NCI-H774 (cell line): Measurements from ENCODE around the gene PYGO1.
"Not testable (repeated sequence)": the region's sequence is repeated elsewhere in the genome, so short reads cannot be mapped to it uniquely, and the experiment has no call there.

Experiments used
- DNase-seq: peaks from one replicate; lab custom pipeline; 2025; lab: John Stamatoyannopoulos, UW

PYGO1 gene

DNA sequence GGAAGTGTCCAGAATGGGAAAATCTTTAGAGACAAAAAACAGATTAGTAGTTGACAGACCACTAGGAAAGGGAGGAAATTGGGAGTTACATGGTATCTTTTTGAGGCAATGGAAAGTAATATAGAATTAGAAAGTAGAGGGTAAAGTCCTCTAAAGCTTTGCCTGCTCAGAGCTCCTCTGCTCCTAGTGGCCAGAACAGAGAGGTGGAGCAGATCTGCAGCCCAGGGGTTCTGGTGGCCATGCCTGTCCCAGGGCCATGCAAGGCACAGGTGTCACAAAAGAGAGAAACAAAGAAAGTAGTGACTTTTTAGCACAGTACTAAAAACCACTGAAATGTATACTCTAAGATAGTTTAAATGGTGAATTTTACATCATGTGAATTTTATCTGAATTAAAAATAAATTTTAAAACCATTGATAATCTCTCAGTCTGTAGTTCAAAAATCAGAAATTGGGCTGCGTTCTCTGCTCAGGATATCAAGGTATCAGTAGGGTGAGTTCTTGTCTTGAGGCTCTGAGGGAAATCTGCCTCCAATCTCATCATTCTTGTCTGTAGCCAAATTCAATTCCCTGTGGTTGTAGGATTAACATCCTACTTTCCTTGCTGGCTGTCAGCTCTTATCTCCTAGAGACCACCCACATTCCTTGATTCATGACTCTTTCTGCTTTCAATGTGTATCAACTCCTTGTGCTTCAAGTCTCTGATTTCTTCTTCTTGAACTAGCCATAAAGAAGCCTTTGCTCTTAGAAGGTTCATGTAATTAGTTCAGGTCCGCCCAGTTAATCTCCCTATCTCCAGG, 23.6 kb downstream of the PYGO1 start:
- DNase-seq: no peak

DNA sequence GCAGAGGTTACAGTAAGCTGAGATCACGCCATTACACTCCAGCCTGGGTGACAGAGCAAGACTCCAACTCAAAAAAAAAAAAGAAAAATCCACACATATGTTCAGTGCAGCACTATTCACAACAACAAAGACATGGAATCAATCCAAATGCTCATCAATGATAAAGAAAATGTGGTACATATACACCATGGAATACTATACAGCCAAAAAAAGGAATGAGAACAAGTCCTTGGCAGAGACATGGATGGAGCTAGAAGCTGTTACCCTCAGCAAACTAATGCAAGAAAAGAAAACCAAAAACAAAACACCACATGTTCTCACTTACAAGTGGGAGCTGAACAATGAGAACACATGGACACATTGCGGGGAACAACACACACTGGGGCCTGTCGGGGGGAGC, 25.5 kb downstream of the PYGO1 start:
- DNase-seq: no peak

DNA sequence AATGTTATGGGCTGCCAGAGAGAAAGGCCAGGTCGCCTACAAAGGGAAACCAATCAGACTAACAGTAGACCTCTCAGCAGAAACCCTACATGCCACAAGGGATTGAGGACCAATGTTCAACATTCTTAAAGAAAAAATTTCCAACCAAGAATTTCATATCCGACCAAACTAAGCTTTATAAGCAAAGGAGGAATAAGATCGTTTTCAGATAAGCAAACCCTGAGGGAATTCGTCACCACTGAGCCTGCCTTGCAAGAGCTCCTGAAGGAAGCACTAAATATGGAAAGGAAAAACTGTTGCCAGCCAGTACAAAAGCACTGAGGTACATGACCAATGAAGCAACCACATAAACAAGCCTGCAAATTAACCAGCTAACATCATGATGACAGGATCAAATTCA, 33.1 kb downstream of the PYGO1 start:
- no peak for DNase-seq

DNA sequence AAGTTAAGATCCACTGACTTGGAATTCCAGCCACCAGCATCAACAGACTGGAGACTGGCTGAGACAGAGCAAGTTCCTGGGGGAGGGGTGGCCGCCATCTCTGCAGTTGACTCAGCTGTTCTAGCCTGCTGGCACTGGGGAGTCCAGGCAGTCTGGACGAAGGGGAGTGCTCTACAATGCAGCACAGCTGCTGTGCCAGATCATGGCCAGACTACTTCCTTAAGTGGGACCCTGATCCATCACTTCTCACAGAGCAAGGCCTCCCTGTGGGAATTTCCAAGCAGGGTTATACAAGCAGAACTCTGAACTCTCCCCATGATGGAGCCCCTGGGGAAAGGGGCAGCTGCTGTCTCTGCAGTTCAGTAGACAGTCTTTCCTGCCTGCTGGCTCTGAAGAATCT, 35.2 kb downstream of the PYGO1 start:
- no peak for DNase-seq

DNA sequence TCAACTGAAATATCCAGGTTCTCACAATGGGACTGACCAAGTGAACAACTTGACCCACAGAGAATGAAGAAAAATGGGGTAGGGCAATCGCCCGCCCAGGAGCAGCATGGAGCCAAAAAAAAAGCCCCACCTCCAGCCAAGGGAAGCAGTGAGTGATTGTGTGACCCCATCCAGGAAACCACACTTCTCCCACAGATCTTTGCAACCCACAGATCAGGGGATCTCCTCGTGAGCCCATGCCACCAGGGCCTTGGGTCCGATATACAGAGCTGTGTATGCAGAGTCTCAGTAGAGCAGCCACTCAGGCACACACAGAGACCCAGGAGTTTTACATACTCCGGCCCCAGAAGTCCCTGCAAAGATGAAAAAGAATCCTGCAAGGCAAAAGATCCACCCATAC, 35.7 kb downstream of the PYGO1 start:
- no peak for DNase-seq

DNA sequence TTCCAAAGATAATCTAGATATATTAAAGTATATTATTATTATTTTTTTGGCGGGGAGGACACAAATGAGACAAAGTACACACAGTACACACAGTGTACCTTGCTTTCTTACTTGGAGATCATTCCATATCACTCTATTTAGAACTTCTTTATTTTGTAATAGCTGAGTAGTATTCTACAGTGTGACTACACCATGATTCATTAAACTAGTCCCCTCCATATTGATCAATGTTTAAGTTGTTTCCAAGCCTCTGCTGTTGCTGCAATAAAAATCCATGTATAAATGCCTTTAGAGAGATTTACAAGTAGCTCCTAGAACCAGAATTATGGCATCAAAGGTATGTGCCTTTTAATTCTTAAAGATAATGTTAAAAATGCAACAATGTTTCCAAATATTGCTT, 38.8 kb downstream of the PYGO1 start:
- DNase-seq: no peak

DNA sequence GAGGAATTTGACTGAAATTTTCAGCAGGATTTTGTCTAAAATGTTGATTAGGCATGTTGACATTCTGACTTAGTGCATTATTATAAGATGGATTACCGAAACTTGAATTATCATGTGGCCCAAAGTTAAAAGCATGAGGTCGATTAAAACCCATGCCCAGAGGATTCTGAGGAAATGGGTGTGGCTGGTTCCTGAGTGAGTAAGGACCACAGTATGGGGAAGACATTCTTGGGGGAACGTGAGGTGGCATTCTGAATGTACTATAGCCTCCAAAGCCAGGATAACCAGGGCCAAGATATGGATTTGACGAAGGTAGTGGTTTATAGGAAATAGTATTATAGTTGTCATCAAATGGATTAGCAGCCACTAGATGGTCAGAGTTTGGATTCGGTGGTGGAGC, 41.4 kb downstream of the PYGO1 start:
- DNase-seq: no peak

DNA sequence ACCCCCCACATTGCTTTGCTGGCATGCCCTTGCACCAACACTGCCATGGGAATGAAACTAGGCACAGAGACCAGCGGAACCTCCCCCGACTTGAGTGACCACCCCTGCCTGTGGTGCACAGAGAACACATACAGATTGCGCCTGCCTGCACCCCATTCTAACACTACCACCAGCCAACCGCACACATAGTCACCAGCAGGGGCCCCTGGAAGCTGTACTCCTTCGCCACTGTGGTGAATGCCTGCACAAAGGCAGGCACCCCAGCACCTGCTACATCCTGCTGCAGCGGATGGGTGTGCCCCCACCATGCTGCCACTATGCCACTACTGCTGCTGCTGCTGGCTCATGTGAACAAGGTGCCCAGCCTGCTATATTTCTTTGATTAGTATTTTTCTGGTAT, 52.7 kb downstream of the PYGO1 start:
- DNase-seq: no peak

DNA sequence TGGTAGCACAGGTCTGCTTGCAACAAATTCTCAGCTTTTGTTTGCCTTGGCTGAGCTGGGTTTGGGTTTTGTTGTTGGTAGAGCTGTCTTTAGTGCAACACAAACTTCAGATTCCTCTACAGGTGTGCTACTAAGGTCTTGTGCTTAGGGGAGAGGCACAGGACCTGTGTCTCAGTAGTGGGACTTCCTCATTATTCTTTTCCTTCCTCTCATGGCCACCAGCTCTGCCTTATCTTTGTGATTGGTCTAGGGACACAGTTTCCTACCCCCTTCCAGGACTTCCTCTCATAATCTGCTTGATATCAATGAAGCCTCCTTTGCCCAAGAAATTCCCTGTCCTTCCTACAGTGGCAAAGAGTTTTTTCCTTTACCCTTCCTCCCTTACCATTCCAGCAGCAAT, 55.2 kb downstream of the PYGO1 start:
- no peak for DNase-seq

DNA sequence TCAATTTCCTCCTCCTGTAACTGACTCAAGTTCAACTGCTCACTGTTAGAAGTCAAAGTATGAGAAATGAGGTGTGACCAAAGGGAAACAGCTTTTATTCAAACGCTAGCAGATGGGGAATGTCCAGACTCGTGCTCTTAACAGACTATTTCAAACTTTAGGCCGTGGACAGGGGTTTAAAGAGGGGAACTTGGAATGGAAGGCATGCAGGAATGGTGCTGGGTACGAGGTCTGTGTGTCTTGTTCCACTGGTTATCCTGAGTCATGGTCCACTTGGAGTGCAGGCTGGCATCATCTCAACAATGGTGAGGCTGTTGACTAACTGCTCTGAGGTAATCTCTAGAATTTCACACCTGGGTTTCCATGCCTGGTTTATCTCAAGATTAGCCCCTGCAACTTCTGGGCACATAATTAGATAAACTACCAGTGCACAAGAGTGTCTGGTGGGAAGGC, 57.3 kb downstream of the PYGO1 start:
- no peak for DNase-seq

DNA sequence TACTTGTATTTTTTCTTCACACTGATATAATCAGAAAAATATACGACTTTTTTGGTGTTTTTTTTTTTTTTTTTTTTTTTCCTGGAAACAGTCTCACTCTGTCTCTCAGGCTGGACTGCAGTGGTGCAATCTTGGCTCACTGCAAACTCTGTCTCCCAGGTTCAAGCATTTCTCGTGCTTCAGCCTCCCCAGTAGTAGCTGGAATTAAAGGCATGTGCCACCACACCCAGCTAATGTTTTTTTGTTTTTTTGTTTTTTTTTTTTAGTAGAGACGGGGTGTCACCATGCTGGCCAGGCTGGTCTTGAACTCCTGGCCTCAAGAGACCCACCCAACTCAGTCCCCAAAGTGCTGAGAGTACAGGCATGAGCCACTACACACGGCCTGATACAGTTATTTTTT, 59.3 kb downstream of the PYGO1 start:
- no peak for DNase-seq

DNA sequence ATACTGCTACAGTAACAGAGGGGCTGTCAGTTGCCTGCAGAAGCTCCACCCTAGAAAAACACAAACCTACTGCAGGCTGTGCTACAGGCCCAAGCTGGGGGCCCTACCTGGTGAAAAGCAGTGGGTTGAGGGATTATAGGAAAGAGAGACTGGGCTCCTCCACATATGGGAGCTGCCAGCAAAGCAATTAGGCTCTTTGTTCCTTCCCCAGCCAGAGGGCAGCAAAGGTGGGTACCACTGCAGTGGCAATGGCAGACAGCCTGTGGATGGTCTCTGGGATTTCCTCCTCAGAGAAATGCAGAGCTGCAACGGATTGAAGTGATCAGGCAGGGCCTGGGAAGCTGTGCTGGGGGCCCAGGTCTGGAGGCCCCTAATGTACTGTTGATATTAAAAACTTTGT, 61.0 kb downstream of the PYGO1 start:
- DNase-seq: no peak

DNA sequence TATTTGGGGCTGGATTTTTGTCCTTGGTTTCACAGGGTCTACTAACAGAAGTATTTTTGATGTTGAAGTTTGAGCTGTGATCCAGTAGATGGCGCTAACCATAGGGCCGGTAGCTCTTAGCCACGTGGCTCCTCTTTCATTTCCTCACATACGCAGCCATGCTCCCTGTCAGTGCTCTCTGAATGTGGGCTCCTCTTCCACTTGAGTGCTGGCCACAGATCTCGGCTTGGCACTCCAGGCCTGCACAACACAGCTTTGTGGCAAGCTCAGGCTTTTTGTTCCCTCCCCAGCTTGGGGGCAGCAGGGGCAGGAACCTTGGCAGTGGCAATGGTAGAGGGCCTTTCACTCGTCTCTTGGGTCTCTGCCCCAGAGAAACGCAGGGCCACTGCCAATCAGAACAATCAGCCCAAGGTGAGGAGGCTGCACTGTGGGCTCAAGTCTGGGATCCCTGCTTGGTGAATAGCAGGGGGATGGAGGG, 61.5 kb downstream of the PYGO1 start:
- no peak for DNase-seq

DNA sequence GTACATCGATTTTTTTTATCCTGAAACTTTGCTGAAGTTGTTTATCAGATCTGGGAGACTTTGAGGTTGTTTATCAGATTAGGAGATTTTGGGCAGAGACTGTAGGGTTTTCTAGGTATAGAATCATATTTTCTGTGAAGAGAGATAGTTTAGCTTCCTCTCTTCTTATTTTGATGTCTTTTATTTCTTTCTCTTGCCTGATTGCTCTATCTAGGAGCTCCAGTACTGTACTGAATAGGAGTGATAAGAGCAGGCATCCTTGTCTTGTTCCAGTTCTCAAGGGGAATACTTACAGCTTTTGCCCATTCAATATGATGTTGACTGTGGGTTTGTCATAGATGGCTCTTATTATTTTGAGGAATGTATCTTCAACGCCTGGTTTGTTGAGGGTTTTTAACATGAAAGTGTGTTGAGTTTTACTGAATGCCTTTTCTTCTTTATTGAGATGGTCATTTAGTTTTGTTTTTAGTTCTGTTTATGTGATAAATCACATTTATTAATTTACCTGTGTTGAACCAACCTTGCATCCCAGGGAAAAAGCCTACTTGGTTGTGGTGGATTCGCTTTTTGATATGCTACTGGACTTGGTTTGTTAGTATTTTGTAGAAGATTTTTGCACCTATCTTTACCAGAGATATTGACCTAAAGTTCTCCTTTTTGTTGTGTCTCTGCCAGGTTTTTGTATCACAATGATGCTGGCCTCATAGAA, 65.2 kb downstream of the PYGO1 start:
- no peak for DNase-seq

DNA sequence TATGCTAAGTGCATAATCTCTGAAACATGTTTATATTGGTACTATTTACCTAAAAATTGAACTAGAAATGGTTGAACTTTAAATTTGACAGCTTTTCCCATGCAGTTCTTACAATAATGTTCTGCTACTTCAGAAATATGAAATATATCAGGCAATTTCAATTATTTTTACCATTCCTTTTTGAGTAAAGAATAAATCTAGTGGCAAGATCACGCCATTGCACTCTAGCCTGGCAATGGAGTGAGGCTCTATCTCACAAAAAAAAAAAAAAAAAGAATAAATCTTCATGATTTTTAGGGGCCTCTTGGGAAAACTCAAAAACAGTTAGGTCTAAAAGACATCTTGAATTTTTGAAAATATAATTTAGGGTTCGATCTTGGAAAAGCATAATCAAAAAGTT, 69.5 kb downstream of the PYGO1 start:
- DNase-seq: no peak

DNA sequence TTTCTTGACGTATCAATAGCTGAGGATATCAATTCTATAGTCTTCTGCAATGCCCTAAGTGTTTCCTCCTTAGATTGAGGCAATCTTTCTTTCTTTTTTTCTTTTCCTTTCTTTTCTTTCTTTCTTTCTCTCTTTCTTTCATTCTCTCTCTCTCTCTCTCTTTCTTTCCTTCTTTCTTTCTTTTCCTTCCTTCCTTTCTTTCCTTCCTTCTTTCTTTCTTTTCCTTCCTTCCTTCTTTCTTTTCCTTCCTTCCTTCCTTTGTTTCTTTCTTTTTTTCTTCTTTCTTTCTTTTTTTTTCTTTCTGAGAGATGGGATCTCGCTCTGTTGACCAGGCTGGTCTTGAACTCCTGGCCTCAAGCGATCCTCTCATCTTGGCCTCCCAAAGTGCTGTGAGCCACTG, 70.1 kb downstream of the PYGO1 start:
- DNase-seq: no peak

DNA sequence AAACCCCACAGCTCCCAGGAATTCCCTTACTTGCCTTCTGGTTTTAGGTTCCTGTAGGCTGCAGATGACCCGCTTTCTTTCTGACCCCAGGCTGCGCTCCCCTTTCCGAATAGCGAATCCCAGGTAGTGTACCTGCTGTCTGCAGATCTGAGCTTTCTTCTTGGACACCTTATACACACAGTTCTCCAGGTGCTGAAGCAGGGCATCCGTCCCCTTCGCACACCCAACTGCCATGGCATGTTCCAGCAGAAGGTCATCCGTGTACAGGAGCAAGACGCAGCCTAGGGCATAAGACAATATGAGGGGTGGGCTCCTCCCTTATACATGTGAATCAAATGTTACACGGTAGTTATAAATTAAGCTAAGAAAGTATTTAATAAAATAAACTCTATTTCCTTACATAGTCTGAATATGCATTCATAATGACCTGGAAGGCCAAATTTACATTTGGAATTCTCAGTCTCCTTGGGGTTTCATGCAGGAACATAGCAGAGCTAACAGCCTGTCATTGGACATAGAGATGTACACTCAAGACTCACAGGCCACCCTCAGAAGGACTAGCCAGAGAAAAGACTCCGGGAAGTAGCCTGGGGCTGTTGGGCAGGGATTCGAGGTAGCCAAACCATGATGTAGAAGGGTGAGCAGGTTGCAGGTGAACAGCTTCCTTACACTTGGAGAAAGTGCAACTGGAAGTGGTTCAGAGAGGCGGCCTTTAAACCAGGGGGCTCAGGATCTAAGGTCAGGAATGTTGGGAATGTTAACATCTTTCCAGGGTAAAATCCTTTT, 72.0 kb downstream of the PYGO1 start:
- no peak for DNase-seq

DNA sequence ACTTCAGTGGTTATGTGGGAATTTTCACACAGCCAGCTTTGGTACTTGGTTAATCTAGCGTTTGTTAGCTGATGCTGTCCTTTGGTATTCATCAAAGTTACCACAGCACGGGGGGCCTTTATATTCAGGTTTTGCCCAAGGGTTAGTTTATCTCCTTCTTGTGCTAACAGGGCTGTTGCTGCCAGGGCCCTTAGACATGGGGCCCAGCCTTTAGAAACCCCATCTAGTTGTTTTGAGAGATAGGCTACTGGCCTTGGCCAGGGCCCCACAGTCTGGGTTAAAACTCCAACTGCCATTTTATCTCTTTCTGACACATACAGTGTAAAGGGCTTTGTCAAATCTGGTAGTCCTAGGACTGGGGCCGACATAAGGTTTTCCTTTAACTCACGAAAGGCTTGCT, 72.7 kb downstream of the PYGO1 start:
- no peak for DNase-seq

DNA sequence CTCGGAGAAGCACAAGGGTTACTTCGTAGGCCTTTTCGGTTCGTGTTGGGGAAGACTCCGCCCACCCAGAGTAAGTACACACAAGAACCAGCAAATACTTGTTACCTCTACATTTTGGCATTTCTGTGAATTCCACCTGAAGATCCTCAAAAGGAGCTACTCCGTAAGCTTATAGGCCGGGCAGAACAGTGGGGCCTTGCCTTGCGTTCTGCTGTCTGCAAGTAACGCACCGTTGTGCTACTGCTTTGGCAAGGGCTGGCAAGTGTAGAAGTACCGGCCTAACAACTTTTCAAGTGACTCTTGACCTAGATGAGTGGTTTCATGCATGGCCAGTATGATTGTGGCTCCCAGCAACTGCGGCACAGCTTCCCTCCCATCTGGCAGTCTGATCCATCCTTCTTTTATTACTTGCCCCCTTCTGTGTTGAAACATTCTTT, 73.7 kb downstream of the PYGO1 start:
- DNase-seq: no peak

DNA sequence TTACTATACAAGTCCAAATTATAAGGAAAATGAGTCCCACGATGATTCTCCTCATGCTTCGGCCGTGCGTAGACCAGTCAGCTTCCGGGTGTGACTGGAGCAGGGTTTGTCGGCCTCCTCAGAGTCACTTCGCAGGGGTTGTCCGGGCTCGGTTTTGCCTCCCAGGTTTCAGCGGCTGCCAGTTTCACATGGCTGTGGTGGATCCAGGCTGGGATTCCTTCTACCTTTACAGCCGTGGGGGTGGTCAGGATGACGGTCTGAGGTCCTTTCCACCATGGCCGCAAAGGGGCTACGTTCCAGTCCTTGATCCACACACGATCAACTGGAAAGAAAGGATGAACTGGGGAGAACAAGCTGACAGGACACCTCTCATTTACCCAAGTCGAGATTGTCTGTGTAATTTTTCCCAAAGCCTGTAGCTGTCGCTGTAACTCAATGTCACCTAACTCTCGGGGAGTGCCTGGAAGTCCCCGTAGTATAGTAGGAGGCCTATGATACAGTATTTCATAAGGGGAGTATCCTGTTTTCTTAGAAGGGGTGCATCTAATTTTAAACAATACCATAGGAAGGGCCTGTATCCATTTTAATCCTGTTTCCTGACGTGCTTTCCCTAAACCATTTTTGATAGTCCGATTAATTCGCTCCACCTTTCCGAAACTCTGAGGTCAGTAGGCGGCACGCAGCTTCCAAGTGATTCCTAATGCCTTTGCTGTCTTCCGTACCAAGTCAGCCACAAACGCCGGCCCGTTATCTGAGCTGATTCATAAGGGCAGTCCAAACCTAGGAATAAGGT, 74.3 kb downstream of the PYGO1 start:
- not testable (repeated sequence) for DNase-seq

DNA sequence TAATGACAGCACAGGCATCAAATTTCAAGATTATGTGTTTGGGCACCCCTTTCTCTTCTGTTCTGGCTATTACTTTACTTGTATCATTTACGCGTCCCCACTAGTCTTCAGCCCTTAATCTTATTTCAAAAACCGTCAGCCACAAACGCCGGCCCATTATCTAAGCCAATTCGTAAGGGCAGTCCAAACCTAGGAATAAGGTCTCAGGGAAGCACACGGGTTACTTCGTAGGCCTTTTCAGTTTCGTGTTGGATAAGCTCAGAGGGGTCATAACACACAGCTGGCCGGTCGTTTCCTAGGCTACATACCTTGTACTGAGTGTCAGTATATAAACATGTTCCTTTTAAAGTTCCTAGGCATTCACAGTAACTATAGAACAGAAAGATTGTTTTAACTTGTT, 75.0 kb downstream of the PYGO1 start:
- no peak for DNase-seq

DNA sequence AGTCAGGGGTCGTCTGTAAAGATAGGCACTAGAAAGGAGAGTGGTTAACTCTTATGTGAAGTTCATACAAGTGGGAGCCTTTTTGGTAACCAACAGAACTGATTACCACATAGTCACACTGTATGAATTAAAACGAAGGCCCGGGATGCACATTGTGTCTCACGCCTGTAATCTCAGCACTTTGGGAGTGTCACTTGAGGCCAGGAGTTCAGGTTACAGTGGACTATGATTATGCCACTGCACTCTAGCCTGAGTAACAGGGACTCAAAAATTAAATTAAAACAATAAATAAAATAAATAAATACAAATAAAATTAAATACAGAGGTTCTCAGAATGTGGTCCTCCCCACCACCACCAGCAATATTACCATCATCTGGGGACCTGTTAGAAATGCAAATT, 80.6 kb downstream of the PYGO1 start:
- no peak for DNase-seq
